Tibial artery (tissue), 4 donors: ENCODE measurements around the gene MRPL51.

Source experiments
- DNase-seq, 2 donors: peaks; one replicate each; pipeline ENCODE4 v3.0.0-alpha.2; 2019
- H3K27ac ChIP-seq, 2 donors: fragments of 200-600 bp; sonication (generic) in 1 of 2; 1 replicate in 1 of 2; 2 replicates in 1 of 2; pipeline ENCODE4 v1.5.1; 2018 to 2019; ENCODE audit warnings: mild to moderate bottlenecking in 1 of 2
- H3K27me3 ChIP-seq, 2 donors: fragments of 200-600 bp; sonication (generic) in 1 of 2; one replicate each; pipeline versions ENCODE4 v1.5.1 to v1.6.0; 2016 to 2019
- H3K36me3 ChIP-seq, 3 donors: fragments of 200-600 bp; sonication (generic) in 2 of 3; one replicate each; pipeline ENCODE4 v1.5.1; 2016 to 2019; ENCODE audit warnings: mild to moderate bottlenecking in 2 of 3
- H3K4me1 ChIP-seq, 4 donors: fragments of 200-600 bp; sonication (generic) in 2 of 4; 1 replicate in 3 of 4; 2 replicates in 1 of 4; pipeline ENCODE4 v1.5.1; 2016 to 2019
- H3K4me3 ChIP-seq, 2 donors: fragments of 200-600 bp; sonication (generic) in 1 of 2; 1 replicate in 1 of 2; 2 replicates in 1 of 2; pipeline ENCODE4 v1.5.1; 2018 to 2019; ENCODE audit warnings: mild to moderate bottlenecking in 2 of 2
- H3K9me3 ChIP-seq, 3 donors: fragments of 200-600 bp; sonication (generic) in 1 of 3; one replicate each; pipeline ENCODE4 v1.5.1; 2016 to 2019
- CTCF ChIP-seq, 2 experiments: fragments of 200-600 bp in 1 of 2; fragments of 450-650 bp in 1 of 2; IDR thresholded peaks; one replicate each; pipeline ENCODE4 v1.5.1; 2017 to 2019; ENCODE audit warnings: antibody characterized with exemption in 2 of 2, mild to moderate bottlenecking in 1 of 2, moderate library complexity in 1 of 2
- intact Hi-C: fragments of 100-400 bp; cut with DNase I; formaldehyde crosslinking; loops from one replicate; pipeline ENCODE4 v1.15.0; 2023; ENCODE audit warnings: low total_unique reads

Gene MRPL51

GRCh38 chr12:6452944-6453630, 40.0 kb downstream of the MRPL51 start:
- Histone ChIP-seq H3K27me3 (no peaks in the 10 kb centered on the region), H3K4me3 (peak overlapping the region; percentile 73 to 88), H3K9me3 (no peaks in the 10 kb centered on the region), H3K4me1 (peaks cover 0 to 36% (median 30%) of the 10 kb centered on the region in 4 donors), H3K27ac (peak overlapping the region; percentile 97 to 98), H3K36me3 (peaks cover 3 to 43% (median 20%) of the 10 kb centered on the region in 3 donors)
- TF ChIP-seq CTCF (IDR thresholded peaks at IDR 0.05) = no peak
- DNase-seq = no peak
- intact Hi-C loops = no loop called here

GRCh38 chr12:6452245-6452943, 40.7 kb downstream of the MRPL51 start:
- no peak for DNase-seq
- H3K27ac ChIP-seq = peak overlapping the region; percentile 97 to 98
- intact Hi-C loops = no loop called here
- H3K4me1 ChIP-seq = peaks cover 0 to 36% (median 30%) of the 10 kb centered on the region in 4 donors
- no peak for TF ChIP-seq CTCF (IDR thresholded peaks at IDR 0.05)
- H3K9me3 ChIP-seq = no peaks in the 10 kb centered on the region
- H3K27me3 ChIP-seq = no peaks in the 10 kb centered on the region
- peak overlapping the region; percentile 73 to 88 for H3K4me3 ChIP-seq
- peaks cover 6 to 43% (median 20%) of the 10 kb centered on the region in 3 donors for H3K36me3 ChIP-seq

- H3K27me3 ChIP-seq = no peaks in the 10 kb centered on the region
- peak; percentile 90 to 96 for DNase-seq
- peak within 1 kb of the TSS; percentile 73 to 88 for H3K4me3 ChIP-seq
- no peaks in the 10 kb centered on the region for H3K9me3 ChIP-seq
- peak within 1 kb of the TSS; percentile 97 to 98 for H3K27ac ChIP-seq
- no peak for TF ChIP-seq CTCF (IDR thresholded peaks at IDR 0.05)
- H3K36me3 ChIP-seq = peaks cover 10 to 43% (median 20%) of the 10 kb centered on the region in 3 donors
- intact Hi-C loops = no loop called here
- peaks cover 0 to 36% (median 30%) of the 10 kb centered on the region in 4 donors for H3K4me1 ChIP-seq
Observed at GRCh38 chr12:6451348-6452244, 41.5 kb downstream of the MRPL51 start, which contains the start of gene TAPBPL. TAPBPL (plus strand) TSS chr12:6452042; CDS start chr12:6452249, 207 bp downstream.

- peaks cover 10 to 48% (median 26%) of the 10 kb centered on the region in 3 donors for H3K36me3 ChIP-seq
- no peak for TF ChIP-seq CTCF (IDR thresholded peaks at IDR 0.05)
- DNase-seq = peak in 1 of 2 donors; percentile 42
- intact Hi-C loops = no loop called here
- H3K4me1 ChIP-seq = peaks cover 0 to 36% (median 30%) of the 10 kb centered on the region in 4 donors
- no peaks in the 10 kb centered on the region for H3K9me3 ChIP-seq
- no peaks in the 10 kb centered on the region for H3K27me3 ChIP-seq
- peak overlapping the region; percentile 97 to 98 for H3K27ac ChIP-seq
- H3K4me3 ChIP-seq = peak overlapping the region; percentile 73 to 88
Observed at GRCh38 chr12:6450869-6451347, 42.2 kb downstream of the MRPL51 start.
